ENCODE results near the gene PDS5A. TPM values are rescaled to one million over a fixed set of nuclear protein-coding genes. Genes with fewer than 3 reads are reported as not detected.

PDS5A gene
- total and polyA plus RNA-seq, 9 of the 15 experiments (the other 6 are each of a cell fraction or from before 2014, with no cell fraction given) = 16.4 to 85.4 (median 70.0) TPM

DNA sequence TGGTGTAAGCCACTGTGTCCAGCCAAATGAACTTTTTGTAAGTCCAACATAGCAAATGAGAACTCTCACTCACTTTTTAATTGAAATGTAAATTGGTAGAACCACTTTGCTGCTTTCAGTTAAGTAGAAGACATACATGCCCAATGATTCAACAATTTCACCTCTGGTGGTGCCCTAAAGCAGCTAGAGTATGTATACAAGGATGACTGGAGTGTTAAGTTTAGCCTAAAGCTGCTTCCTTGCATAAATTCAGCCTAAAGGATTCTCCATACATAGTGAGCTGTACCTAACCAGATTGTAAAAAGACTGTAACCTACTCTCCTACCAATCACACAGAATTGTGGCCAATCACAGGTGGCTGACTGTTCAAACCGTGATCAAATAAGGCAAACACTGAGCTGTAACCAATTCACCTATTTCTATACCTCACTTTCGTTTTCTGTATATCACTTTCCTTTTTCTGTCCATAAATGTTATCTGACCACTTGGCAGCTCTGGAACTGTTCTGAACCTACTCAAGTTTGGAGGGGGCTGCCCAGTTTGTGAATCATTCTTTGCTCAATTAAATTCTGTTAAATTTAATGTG is 39.9 kb downstream of the PDS5A start (continued):
- TF ChIP-seq, protein P1, sequence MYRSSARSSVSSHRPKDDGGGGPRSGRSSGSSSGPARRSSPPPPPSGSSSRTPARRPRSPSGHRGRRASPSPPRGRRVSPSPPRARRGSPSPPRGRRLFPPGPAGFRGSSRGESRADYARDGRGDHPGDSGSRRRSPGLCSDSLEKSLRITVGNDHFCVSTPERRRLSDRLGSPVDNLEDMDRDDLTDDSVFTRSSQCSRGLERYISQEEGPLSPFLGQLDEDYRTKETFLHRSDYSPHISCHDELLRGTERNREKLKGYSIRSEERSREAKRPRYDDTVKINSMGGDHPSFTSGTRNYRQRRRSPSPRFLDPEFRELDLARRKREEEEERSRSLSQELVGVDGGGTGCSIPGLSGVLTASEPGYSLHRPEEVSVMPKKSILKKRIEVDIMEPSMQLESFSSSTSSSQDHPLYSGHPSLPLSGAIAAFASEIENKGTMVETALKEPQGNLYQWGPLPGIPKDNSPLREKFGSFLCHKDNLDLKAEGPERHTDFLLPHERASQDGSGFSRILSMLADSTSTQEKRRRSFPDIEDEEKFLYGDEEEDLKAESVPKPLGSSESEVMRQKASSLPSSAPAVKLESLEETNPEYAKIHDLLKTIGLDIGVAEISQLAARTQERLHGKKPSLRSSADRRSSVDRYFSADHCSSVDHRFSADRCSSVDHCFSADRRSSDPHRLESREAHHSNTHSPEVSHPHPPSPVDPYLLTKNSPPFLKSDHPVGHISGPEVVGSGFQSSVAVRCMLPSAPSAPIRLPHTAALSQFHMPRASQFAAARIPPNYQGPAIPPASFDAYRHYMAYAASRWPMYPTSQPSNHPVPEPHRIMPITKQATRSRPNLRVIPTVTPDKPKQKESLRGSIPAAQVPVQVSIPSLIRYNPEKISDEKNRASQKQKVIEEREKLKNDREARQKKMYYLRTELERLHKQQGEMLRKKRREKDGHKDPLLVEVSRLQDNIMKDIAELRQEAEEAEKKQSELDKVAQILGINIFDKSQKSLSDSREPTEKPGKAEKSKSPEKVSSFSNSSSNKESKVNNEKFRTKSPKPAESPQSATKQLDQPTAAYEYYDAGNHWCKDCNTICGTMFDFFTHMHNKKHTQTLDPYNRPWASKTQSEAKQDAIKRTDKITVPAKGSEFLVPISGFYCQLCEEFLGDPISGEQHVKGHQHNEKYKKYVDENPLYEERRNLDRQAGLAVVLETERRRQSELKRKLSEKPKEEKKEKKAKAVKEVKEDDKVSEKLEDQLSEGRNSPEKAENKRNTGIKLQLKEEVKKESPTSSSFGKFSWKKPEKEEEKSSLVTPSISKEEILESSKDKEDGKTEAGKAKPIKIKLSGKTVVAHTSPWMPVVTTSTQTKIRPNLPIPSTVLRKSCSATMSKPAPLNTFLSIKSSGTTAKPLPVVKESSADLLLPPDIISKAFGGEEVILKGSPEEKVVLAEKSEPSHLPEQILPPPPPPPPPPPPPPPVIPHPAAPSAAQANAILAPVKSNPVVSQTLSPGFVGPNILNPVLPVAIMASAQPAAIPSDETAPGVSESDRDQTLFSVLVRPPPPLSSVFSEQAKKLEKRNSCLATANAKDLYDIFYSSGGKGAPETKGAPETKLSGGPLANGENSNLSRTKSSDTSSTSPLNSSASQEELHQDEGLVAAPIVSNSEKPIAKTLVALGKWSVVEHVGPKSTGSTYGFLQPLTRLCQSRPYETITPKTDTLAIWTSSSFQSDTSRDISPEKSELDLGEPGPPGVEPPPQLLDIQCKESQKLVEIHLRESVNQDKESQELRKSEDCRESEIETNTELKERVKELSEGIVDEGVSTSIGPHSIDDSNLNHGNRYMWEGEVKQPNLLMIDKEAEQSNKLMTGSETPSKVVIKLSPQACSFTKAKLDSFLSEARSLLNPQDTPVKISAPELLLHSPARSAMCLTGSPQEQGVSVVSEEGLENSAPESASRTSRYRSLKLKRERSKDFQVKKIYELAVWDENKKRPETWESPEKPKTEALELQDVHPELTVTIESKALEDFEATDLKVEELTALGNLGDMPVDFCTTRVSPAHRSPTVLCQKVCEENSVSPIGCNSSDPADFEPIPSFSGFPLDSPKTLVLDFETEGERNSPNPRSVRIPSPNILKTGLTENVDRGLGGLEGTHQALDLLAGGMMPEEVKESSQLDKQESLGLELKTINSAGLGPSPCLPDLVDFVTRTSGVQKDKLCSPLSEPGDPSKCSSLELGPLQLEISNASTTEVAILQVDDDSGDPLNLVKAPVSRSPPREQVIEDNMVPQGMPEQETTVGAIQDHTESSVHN (IDR thresholded peaks at IDR 0.05; ENCODE audit: borderline replicate concordance in 1 of 2, low read depth in 1 of 2) = no peak
- TF ChIP-seq, protein P2, sequence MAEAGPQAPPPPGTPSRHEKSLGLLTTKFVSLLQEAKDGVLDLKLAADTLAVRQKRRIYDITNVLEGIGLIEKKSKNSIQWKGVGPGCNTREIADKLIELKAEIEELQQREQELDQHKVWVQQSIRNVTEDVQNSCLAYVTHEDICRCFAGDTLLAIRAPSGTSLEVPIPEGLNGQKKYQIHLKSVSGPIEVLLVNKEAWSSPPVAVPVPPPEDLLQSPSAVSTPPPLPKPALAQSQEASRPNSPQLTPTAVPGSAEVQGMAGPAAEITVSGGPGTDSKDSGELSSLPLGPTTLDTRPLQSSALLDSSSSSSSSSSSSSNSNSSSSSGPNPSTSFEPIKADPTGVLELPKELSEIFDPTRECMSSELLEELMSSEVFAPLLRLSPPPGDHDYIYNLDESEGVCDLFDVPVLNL (CRISPR knock-in tag; IDR thresholded peaks at IDR 0.05; ENCODE audit: low read depth) = no peak
- TF ChIP-seq POLR3G (IDR thresholded peaks at IDR 0.05; ENCODE audit: extremely low read depth, insufficient read length, insufficient replicate concordance) = no peak
- TF ChIP-seq ZNF431 (CRISPR knock-in tag; IDR thresholded peaks at IDR 0.05) = no peak
- TF ChIP-seq, protein P3, sequence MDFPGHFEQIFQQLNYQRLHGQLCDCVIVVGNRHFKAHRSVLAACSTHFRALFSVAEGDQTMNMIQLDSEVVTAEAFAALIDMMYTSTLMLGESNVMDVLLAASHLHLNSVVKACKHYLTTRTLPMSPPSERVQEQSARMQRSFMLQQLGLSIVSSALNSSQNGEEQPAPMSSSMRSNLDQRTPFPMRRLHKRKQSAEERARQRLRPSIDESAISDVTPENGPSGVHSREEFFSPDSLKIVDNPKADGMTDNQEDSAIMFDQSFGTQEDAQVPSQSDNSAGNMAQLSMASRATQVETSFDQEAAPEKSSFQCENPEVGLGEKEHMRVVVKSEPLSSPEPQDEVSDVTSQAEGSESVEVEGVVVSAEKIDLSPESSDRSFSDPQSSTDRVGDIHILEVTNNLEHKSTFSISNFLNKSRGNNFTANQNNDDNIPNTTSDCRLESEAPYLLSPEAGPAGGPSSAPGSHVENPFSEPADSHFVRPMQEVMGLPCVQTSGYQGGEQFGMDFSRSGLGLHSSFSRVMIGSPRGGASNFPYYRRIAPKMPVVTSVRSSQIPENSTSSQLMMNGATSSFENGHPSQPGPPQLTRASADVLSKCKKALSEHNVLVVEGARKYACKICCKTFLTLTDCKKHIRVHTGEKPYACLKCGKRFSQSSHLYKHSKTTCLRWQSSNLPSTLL (IDR thresholded peaks at IDR 0.05) = no peak
- no peak for TF ChIP-seq SMARCA5 (IDR thresholded peaks at IDR 0.05)
- no peak for TF ChIP-seq NBN (IDR thresholded peaks at IDR 0.05; ENCODE audit: low read depth)
- no peak for TF ChIP-seq ZNF232 (CRISPR knock-in tag; IDR thresholded peaks at IDR 0.05)
- no peak for TF ChIP-seq CCNT2 (IDR thresholded peaks at IDR 0.05; ENCODE audit: borderline replicate concordance, extremely low read depth, insufficient read length, low read depth, low read length)
- TF ChIP-seq ZNF785 (CRISPR knock-in tag; IDR thresholded peaks at IDR 0.05) = no peak
- no peak for TF ChIP-seq ZNF780A (CRISPR knock-in tag; IDR thresholded peaks at IDR 0.05)
- TF ChIP-seq FOXJ2 (tag; IDR thresholded peaks at IDR 0.05) = no peak
- no peak for TF ChIP-seq MBD2 (IDR thresholded peaks at IDR 0.05; ENCODE audit: borderline replicate concordance, low read depth)
- TF ChIP-seq, protein P4, sequence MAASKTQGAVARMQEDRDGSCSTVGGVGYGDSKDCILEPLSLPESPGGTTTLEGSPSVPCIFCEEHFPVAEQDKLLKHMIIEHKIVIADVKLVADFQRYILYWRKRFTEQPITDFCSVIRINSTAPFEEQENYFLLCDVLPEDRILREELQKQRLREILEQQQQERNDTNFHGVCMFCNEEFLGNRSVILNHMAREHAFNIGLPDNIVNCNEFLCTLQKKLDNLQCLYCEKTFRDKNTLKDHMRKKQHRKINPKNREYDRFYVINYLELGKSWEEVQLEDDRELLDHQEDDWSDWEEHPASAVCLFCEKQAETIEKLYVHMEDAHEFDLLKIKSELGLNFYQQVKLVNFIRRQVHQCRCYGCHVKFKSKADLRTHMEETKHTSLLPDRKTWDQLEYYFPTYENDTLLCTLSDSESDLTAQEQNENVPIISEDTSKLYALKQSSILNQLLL (CRISPR knock-in tag; IDR thresholded peaks at IDR 0.05; ENCODE audit: borderline replicate concordance) = no peak

Data from K562 (cell line).